GM19468 (cell line): ENCODE data around the gene DGUOK.
"Not testable (repeated sequence)": the region's sequence is repeated elsewhere in the genome, so short reads cannot be mapped to it uniquely, and the experiment has no call there.

Source experiments
- ATAC-seq: cut with Tn5 transposase; IDR thresholded peaks from one replicate; pipeline ENCODE4 v1.9.1; 2021; ENCODE audit warnings: mild to moderate bottlenecking, moderate library complexity, moderate number of reproducible peaks; ENCODE audit not compliant: unreplicated experiment; ENCODE audit errors: extremely low read depth

DGUOK gene

GRCh38 chr2:73918856-73919255 is 7.8 kb upstream of the DGUOK start:
- ATAC-seq: no peak

- ATAC-seq: no peak
These were observed 7.0 kb upstream of the DGUOK start for GRCh38 chr2:73919596-73920228.

- no peak for ATAC-seq
These were observed 5.8 kb upstream of the DGUOK start for GRCh38 chr2:73920577-73921545.

- ATAC-seq: no peak
These were observed 5.1 kb upstream of the DGUOK start for GRCh38 chr2:73921581-73921980.

GRCh38 chr2:73922681-73923080 is 4.0 kb upstream of the DGUOK start:
- ATAC-seq: no peak

GRCh38 chr2:73925033-73925704 is 1.5 kb upstream of the DGUOK start:
- no peak for ATAC-seq

GRCh38 chr2:73925853-73926492 is 707 bp upstream of the DGUOK start:
- ATAC-seq: no peak

GRCh38 chr2:73927344-73927743 is 664 bp downstream of the DGUOK start:
- ATAC-seq: no peak

- no peak for ATAC-seq
These were observed 2.3 kb downstream of the DGUOK start for GRCh38 chr2:73928963-73929347.

- no peak for ATAC-seq
These were observed 3.7 kb downstream of the DGUOK start for GRCh38 chr2:73930386-73930785.

- no peak for ATAC-seq
These were observed 5.1 kb downstream of the DGUOK start for GRCh38 chr2:73931531-73932500.

- ATAC-seq: no peak
These were observed 6.5 kb downstream of the DGUOK start for GRCh38 chr2:73933194-73933593.

GRCh38 chr2:73935641-73936040 is 9.0 kb downstream of the DGUOK start:
- ATAC-seq: no peak

- ATAC-seq: no peak
These were observed 10.6 kb downstream of the DGUOK start for GRCh38 chr2:73937103-73937885.

GRCh38 chr2:73937899-73938298 is 11.2 kb downstream of the DGUOK start:
- ATAC-seq: no peak

GRCh38 chr2:73938718-73939352 is 12.2 kb downstream of the DGUOK start:
- ATAC-seq: no peak

GRCh38 chr2:73939419-73939818 is 12.7 kb downstream of the DGUOK start:
- no peak for ATAC-seq

- ATAC-seq: not testable (repeated sequence)
These were observed 13.4 kb downstream of the DGUOK start for GRCh38 chr2:73940066-73940465.
